ENCODE data around the gene ARHGAP10.

The ARHGAP10 gene

GRCh38 chr4:147770831-147771230 is 38.9 kb downstream of the ARHGAP10 start:
- DNase-seq = no peak

- no peak for DNase-seq
Observed at GRCh38 chr4:147772056-147772455, 40.2 kb downstream of the ARHGAP10 start.

GRCh38 chr4:147772459-147772969 is 40.6 kb downstream of the ARHGAP10 start:
- DNase-seq = no peak

- DNase-seq = no peak
Observed at GRCh38 chr4:147773261-147774184, 41.6 kb downstream of the ARHGAP10 start.

- DNase-seq = no peak
Observed at GRCh38 chr4:147776716-147777115, 44.8 kb downstream of the ARHGAP10 start.

- no peak for DNase-seq
Observed at GRCh38 chr4:147777456-147778091, 45.7 kb downstream of the ARHGAP10 start.

GRCh38 chr4:147778942-147779341 is 47.1 kb downstream of the ARHGAP10 start:
- no peak for DNase-seq

- no peak for DNase-seq
Observed at GRCh38 chr4:147779451-147779850, 47.6 kb downstream of the ARHGAP10 start.

GRCh38 chr4:147780137-147780777 is 48.4 kb downstream of the ARHGAP10 start:
- DNase-seq = no peak

GRCh38 chr4:147782087-147782781 is 50.3 kb downstream of the ARHGAP10 start:
- DNase-seq = no peak

- no peak for DNase-seq
Observed at GRCh38 chr4:147785129-147785528, 53.2 kb downstream of the ARHGAP10 start.

GRCh38 chr4:147786031-147786430 is 54.1 kb downstream of the ARHGAP10 start:
- DNase-seq = no peak

- DNase-seq = no peak
Observed at GRCh38 chr4:147786531-147786930, 54.6 kb downstream of the ARHGAP10 start.

- DNase-seq = no peak
Observed at GRCh38 chr4:147787204-147787603, 55.3 kb downstream of the ARHGAP10 start.

- no peak for DNase-seq
Observed at GRCh38 chr4:147788791-147789190, 56.9 kb downstream of the ARHGAP10 start.

- no peak for DNase-seq
Observed at GRCh38 chr4:147789596-147789995, 57.7 kb downstream of the ARHGAP10 start.

- no peak for DNase-seq
Observed at GRCh38 chr4:147790412-147790811, 58.5 kb downstream of the ARHGAP10 start.

GRCh38 chr4:147791341-147791740 is 59.5 kb downstream of the ARHGAP10 start:
- no peak for DNase-seq

GRCh38 chr4:147791865-147792264 is 60.0 kb downstream of the ARHGAP10 start:
- no peak for DNase-seq

- no peak for DNase-seq
Observed at GRCh38 chr4:147793569-147794313, 61.9 kb downstream of the ARHGAP10 start.

GRCh38 chr4:147794314-147794680 is 62.4 kb downstream of the ARHGAP10 start:
- DNase-seq = no peak

- no peak for DNase-seq
Observed at GRCh38 chr4:147794787-147795413, 63.0 kb downstream of the ARHGAP10 start.

Measured in left hindlimb (tissue), 1 donor.